ENCODE results near the gene ECT2L. TPM values are rescaled to one million over a fixed set of nuclear protein-coding genes. Genes with fewer than 3 reads are reported as not detected.
"Not testable (repeated sequence)": the region's sequence is repeated elsewhere in the genome, so short reads cannot be mapped to it uniquely, and the experiment has no call there.

The ECT2L gene
- total RNA-seq, 6 experiments from 2014 or later, result not detected

DNA sequence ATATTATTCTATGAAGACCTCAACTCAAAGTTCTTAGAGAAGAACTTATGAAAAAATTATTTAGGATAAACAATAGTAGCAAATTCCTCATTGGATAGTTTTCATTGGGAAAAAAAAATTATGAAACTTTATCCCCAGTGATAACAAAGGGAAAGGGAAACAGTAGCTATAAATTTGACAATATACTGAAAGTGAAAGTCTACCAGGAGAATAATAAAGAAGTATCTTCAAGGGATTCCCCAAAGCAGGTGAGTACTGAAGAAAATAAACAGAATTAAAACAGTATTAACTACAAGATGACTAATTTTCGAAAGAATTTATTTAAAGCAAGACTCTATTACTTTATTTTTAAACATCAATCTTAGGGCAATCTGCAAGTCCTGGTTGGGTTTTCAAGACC, 135.8 kb downstream of the ECT2L start:
- ATAC-seq (no peak), DNase-seq (no peak)
- H3K36me3 ChIP-seq, result peaks cover 0 to 20% (median 6%) of the 10 kb centered on the region in 4 donors
- no peak overlapping the region for H3K27ac ChIP-seq
- intact Hi-C loops (cut with DNase I), result no loop called here
- WGBS (ENCODE audit: insufficient coverage, low coverage, low lambda C conversion rate, missing lambda C conversion rate), result 100% methylated on average over 1 of the region's 1 CpG
- H3K9me3 ChIP-seq, result no peaks in the 10 kb centered on the region
- H3K4me3 ChIP-seq, result no peak overlapping the region
- H3K4me1 ChIP-seq, result no peaks in the 10 kb centered on the region
- TF ChIP-seq, protein P1, sequence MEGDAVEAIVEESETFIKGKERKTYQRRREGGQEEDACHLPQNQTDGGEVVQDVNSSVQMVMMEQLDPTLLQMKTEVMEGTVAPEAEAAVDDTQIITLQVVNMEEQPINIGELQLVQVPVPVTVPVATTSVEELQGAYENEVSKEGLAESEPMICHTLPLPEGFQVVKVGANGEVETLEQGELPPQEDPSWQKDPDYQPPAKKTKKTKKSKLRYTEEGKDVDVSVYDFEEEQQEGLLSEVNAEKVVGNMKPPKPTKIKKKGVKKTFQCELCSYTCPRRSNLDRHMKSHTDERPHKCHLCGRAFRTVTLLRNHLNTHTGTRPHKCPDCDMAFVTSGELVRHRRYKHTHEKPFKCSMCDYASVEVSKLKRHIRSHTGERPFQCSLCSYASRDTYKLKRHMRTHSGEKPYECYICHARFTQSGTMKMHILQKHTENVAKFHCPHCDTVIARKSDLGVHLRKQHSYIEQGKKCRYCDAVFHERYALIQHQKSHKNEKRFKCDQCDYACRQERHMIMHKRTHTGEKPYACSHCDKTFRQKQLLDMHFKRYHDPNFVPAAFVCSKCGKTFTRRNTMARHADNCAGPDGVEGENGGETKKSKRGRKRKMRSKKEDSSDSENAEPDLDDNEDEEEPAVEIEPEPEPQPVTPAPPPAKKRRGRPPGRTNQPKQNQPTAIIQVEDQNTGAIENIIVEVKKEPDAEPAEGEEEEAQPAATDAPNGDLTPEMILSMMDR (IDR thresholded peaks at IDR 0.05), result no peak
- TF ChIP-seq POLR2A (IDR thresholded peaks at IDR 0.05), result no peak
- no peaks in the 10 kb centered on the region for H3K27me3 ChIP-seq

DNA sequence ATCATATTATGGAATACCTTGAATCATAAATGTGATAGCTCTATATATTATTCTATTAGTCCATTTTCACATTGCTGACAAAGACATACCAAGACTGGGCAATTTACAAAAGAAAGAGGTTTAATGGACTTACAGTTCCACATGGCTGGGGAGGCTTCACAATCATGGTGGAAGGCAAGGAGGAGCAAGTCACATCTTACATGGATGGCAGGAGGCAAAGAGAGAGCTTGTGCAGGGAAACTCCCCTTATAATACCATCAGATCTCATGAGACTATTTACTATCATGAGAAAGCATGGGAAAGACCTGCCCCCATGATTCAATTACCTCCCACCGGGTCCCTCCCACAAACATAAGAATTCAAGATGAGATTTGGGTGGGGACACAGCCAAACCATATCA, 141.0 kb downstream of the ECT2L start:
- H3K27me3 ChIP-seq; H3K27ac ChIP-seq; ATAC-seq; intact Hi-C loops (cut with DNase I); H3K4me1 ChIP-seq; H3K4me3 ChIP-seq; DNase-seq; H3K9me3 ChIP-seq: not testable (repeated sequence)
- peaks cover 0 to 25% (median 9%) of the 10 kb centered on the region in 4 donors for H3K36me3 ChIP-seq
- WGBS (ENCODE audit: insufficient coverage, low coverage, low lambda C conversion rate, missing lambda C conversion rate), result 89% methylated on average over 1 of the region's 1 CpG

- intact Hi-C loops (cut with DNase I), result no loop called here
- H3K27me3 ChIP-seq, result no peaks in the 10 kb centered on the region
- no peak for DNase-seq
- ATAC-seq, result no peak
- no peaks in the 10 kb centered on the region for H3K9me3 ChIP-seq
- peaks cover 0 to 47% (median 21%) of the 10 kb centered on the region in 4 donors for H3K36me3 ChIP-seq
- TF ChIP-seq POLR2A (IDR thresholded peaks at IDR 0.05), result no peak
- TF ChIP-seq, protein P1 (IDR thresholded peaks at IDR 0.05), result no peak
- H3K4me3 ChIP-seq, result no peak overlapping the region
- no peaks in the 10 kb centered on the region for H3K4me1 ChIP-seq
- 97% methylated on average over 2 of the region's 2 CpGs for WGBS (ENCODE audit: insufficient coverage, low coverage, low lambda C conversion rate, missing lambda C conversion rate)
- H3K27ac ChIP-seq, result no peak overlapping the region
These were observed 147.3 kb downstream of the ECT2L start for GRCh38 chr6:138943089-138943625.

- H3K27ac ChIP-seq, result no peak overlapping the region
- H3K4me3 ChIP-seq, result no peak overlapping the region
- TF ChIP-seq POLR2A (IDR thresholded peaks at IDR 0.05), result no peak
- TF ChIP-seq, protein P1 (IDR thresholded peaks at IDR 0.05), result no peak
- 64% methylated on average over 1 of the region's 1 CpG for WGBS (ENCODE audit: insufficient coverage, low coverage, low lambda C conversion rate, missing lambda C conversion rate)
- DNase-seq (no peak), ATAC-seq (no peak)
- peaks cover 0 to 9% (median 0%) of the 10 kb centered on the region in 4 donors for H3K4me1 ChIP-seq
- H3K27me3 ChIP-seq, result no peaks in the 10 kb centered on the region
- H3K36me3 ChIP-seq, result peaks cover 0 to 47% (median 21%) of the 10 kb centered on the region in 4 donors
- intact Hi-C loops (cut with DNase I), result no loop called here
- H3K9me3 ChIP-seq, result no peaks in the 10 kb centered on the region
These were observed 148.5 kb downstream of the ECT2L start for GRCh38 chr6:138944412-138944811.

GRCh38 chr6:138945354-138945753, 149.5 kb downstream of the ECT2L start:
- Histone ChIP-seq H3K36me3 (peaks cover 0 to 45% (median 21%) of the 10 kb centered on the region in 4 donors), H3K9me3 (no peaks in the 10 kb centered on the region), H3K4me3 (no peak overlapping the region), H3K4me1 (peaks cover 0 to 9% (median 0%) of the 10 kb centered on the region in 4 donors), H3K27ac (no peak overlapping the region), H3K27me3 (no peaks in the 10 kb centered on the region)
- ATAC-seq (no peak), DNase-seq (no peak)
- intact Hi-C loops (cut with DNase I), result no loop called here
- TF ChIP-seq POLR2A (IDR thresholded peaks at IDR 0.05), result no peak
- WGBS (ENCODE audit: insufficient coverage, low coverage, low lambda C conversion rate, missing lambda C conversion rate), result 91% methylated on average over 5 of the region's 5 CpGs
